Activated CD4-positive, alpha-beta T cell treated with anti-CD3 and anti-CD28 coated beads for 36 hours (primary cell): ENCODE data around the gene RNASE7. TPM values are rescaled to one million over a fixed set of nuclear protein-coding genes. Genes with fewer than 3 reads are reported as not detected.

Experiments
- ATAC-seq: fragments of 200-7000 bp; cut with Tn5 transposase; one replicate; pipeline ENCODE4 v1.10.0; 2021; ENCODE audit warnings: mild to moderate bottlenecking, moderate library complexity
- CTCF ChIA-PET: fragments of 350-600 bp; sonication (Branson Sonifier 250); formaldehyde crosslinking; loops from one replicate; lab custom pipeline; 2021; ENCODE audit warnings: antibody characterized with exemption; lab: Charles Lee
- POLR2A ChIA-PET: fragments of 350-600 bp; sonication (Branson Sonifier 250); formaldehyde crosslinking; loops from one replicate; lab custom pipeline; 2021; ENCODE audit warnings: antibody characterized with exemption, inconsistent platforms; lab: Charles Lee
- DNase-seq: peaks from one replicate; pipeline ENCODE4 v3.0.0-alpha.2; 2020
- H3K27ac Mint-ChIP-seq: one replicate; pipeline ENCODE4 v1.8.0; 2021; ENCODE audit warnings: mixed read lengths
- H3K27me3 Mint-ChIP-seq: one replicate; pipeline ENCODE4 v1.8.0; 2021; ENCODE audit warnings: mixed read lengths
- H3K36me3 Mint-ChIP-seq: one replicate; pipeline ENCODE4 v1.8.0; 2021; ENCODE audit warnings: low read depth, mixed read lengths
- H3K4me1 Mint-ChIP-seq: one replicate; pipeline ENCODE4 v1.8.0; 2021; ENCODE audit warnings: mixed read lengths
- H3K4me3 Mint-ChIP-seq: one replicate; pipeline ENCODE4 v1.8.0; 2021; ENCODE audit warnings: mild to moderate bottlenecking, moderate library complexity, mixed read lengths
- H3K9me3 Mint-ChIP-seq: one replicate; pipeline ENCODE4 v1.8.0; 2021; ENCODE audit warnings: low read depth, mixed read lengths
- intact Hi-C, 2 experiments: fragments of 100-400 bp; cut with DNase I in 1 of 2; cut with micrococcal nuclease in 1 of 2; formaldehyde crosslinking; loops; one replicate each; pipeline versions ENCODE4 v1.14.2 to v1.15.1; 2022 to 2024; cut with DNase I, micrococcal nuclease
- total RNA-seq, 2 experiments: library from RNA; stranded (reverse); gene quantifications; one replicate each; pipeline ENCODE4 v1.2.3, GENCODE V29; 2021

RNASE7 gene
- total RNA-seq, 2 experiments from 2014 or later = not detected

GRCh38 chr14:21043387-21043973, 1.3 kb downstream of the RNASE7 start:
- Mint-ChIP-seq H3K4me3 (no peak overlapping the region), H3K4me1 (peaks cover 6% of the 10 kb centered on the region), H3K27me3 (peaks cover 6% of the 10 kb centered on the region), H3K36me3 (no peaks in the 10 kb centered on the region), H3K9me3 (no peaks in the 10 kb centered on the region), H3K27ac (no peak overlapping the region)
- ChIA-PET CTCF (interaction anchor here (0.6 to 3.0 kb wide), 8 partner anchors 10 to 149 kb away, joined by 3 to 24 read pairs (median 4); no protein-coding TSS in a partner anchor), POLR2A (no interaction called here)
- DNase-seq (no peak), ATAC-seq (no peak)
- intact Hi-C loops = no loop called here

GRCh38 chr14:21043974-21044618, 1.9 kb downstream of the RNASE7 start:
- CTCF ChIA-PET = interaction anchor here (0.6 to 3.0 kb wide), 7 partner anchors 11 to 149 kb away, joined by 3 to 24 read pairs (median 4); no protein-coding TSS in a partner anchor
- Mint-ChIP-seq H3K27me3 (peaks cover 8% of the 10 kb centered on the region), H3K27ac (no peak overlapping the region), H3K9me3 (no peaks in the 10 kb centered on the region), H3K36me3 (no peaks in the 10 kb centered on the region), H3K4me1 (peaks cover 6% of the 10 kb centered on the region), H3K4me3 (no peak overlapping the region)
- POLR2A ChIA-PET = no interaction called here
- DNase-seq (no peak), ATAC-seq (no peak)
- intact Hi-C loops = no loop called here

GRCh38 chr14:21047378-21047781, 5.2 kb downstream of the RNASE7 start:
- ATAC-seq (no peak), DNase-seq (no peak)
- Mint-ChIP-seq H3K36me3 (no peaks in the 10 kb centered on the region), H3K4me3 (no peak overlapping the region), H3K4me1 (peaks cover 6% of the 10 kb centered on the region), H3K27me3 (peaks cover 6% of the 10 kb centered on the region), H3K27ac (no peak overlapping the region), H3K9me3 (no peaks in the 10 kb centered on the region)
- ChIA-PET POLR2A (no interaction called here), CTCF (interaction anchor here (0.6 to 3.9 kb wide), 10 partner anchors 13 to 189 kb away, joined by 3 to 19 read pairs (median 4); partner anchors contain the start of gene RNASE13)
- intact Hi-C loops = no loop called here

GRCh38 chr14:21048638-21049037, 6.5 kb downstream of the RNASE7 start:
- intact Hi-C loops = no loop called here
- no peak overlapping the region for H3K4me3 Mint-ChIP-seq
- no peaks in the 10 kb centered on the region for H3K9me3 Mint-ChIP-seq
- ChIA-PET CTCF (interaction anchor here (3.1 to 3.9 kb wide), 2 partner anchors 9 to 34 kb away, joined by 16 to 19 read pairs; no protein-coding TSS in a partner anchor), POLR2A (no interaction called here)
- no peak overlapping the region for H3K27ac Mint-ChIP-seq
- DNase-seq (no peak), ATAC-seq (no peak)
- H3K27me3 Mint-ChIP-seq = peaks cover 3% of the 10 kb centered on the region
- no peaks in the 10 kb centered on the region for H3K36me3 Mint-ChIP-seq
- peaks cover 6% of the 10 kb centered on the region for H3K4me1 Mint-ChIP-seq

- no peak overlapping the region for H3K4me3 Mint-ChIP-seq
- no peak overlapping the region for H3K27ac Mint-ChIP-seq
- H3K4me1 Mint-ChIP-seq = peaks cover 6% of the 10 kb centered on the region
- DNase-seq (no peak), ATAC-seq (no peak)
- H3K36me3 Mint-ChIP-seq = no peaks in the 10 kb centered on the region
- peaks cover 3% of the 10 kb centered on the region for H3K27me3 Mint-ChIP-seq
- CTCF ChIA-PET = interaction anchor here (3.1 to 3.9 kb wide), 2 partner anchors 9 to 34 kb away, joined by 16 to 19 read pairs; no protein-coding TSS in a partner anchor
- H3K9me3 Mint-ChIP-seq = no peaks in the 10 kb centered on the region
- intact Hi-C loops = no loop called here
- POLR2A ChIA-PET = no interaction called here
Measured at GRCh38 chr14:21049271-21049673, 7.1 kb downstream of the RNASE7 start.

- no peak for ATAC-seq
- DNase-seq = no peak
- H3K9me3 Mint-ChIP-seq = no peaks in the 10 kb centered on the region
- ChIA-PET CTCF (interaction anchor here (1.2 to 3.1 kb wide), 3 partner anchors 11 to 41 kb away, joined by 4 to 16 read pairs (median 12); no protein-coding TSS in a partner anchor), POLR2A (no interaction called here)
- peaks cover 2% of the 10 kb centered on the region for H3K4me1 Mint-ChIP-seq
- no peak overlapping the region for H3K27ac Mint-ChIP-seq
- intact Hi-C loops = no loop called here
- H3K4me3 Mint-ChIP-seq = no peak overlapping the region
- H3K27me3 Mint-ChIP-seq = peaks cover 3% of the 10 kb centered on the region
- no peaks in the 10 kb centered on the region for H3K36me3 Mint-ChIP-seq
Measured at GRCh38 chr14:21050597-21050996, 8.4 kb downstream of the RNASE7 start.

GRCh38 chr14:21053184-21054122, 11.3 kb downstream of the RNASE7 start:
- Mint-ChIP-seq H3K9me3 (no peaks in the 10 kb centered on the region), H3K36me3 (no peaks in the 10 kb centered on the region), H3K27me3 (peaks cover 2% of the 10 kb centered on the region), H3K27ac (no peak overlapping the region), H3K4me3 (no peak overlapping the region), H3K4me1 (peaks cover 2% of the 10 kb centered on the region)
- CTCF ChIA-PET = interaction anchor here (0.7 to 1.0 kb wide), 4 partner anchors 11 to 42 kb away, joined by 3 to 4 read pairs (median 3); no protein-coding TSS in a partner anchor
- POLR2A ChIA-PET = no interaction called here
- intact Hi-C loops = no loop called here
- no peak for DNase-seq
- no peak for ATAC-seq

- peak; percentile 87 for ATAC-seq
Measured at GRCh38 chr14:21054123-21054767, 12.1 kb downstream of the RNASE7 start.

GRCh38 chr14:21054768-21055145, 12.6 kb downstream of the RNASE7 start:
- POLR2A ChIA-PET = no interaction called here
- no peak for ATAC-seq
- no peaks in the 10 kb centered on the region for H3K36me3 Mint-ChIP-seq
- no peak overlapping the region for H3K27ac Mint-ChIP-seq
- H3K9me3 Mint-ChIP-seq = no peaks in the 10 kb centered on the region
- intact Hi-C loops = no loop called here
- DNase-seq = no peak
- CTCF ChIA-PET = no interaction called here
- no peak overlapping the region for H3K4me3 Mint-ChIP-seq
- H3K27me3 Mint-ChIP-seq = peaks cover under 1% of the 10 kb centered on the region
- H3K4me1 Mint-ChIP-seq = peaks cover 2% of the 10 kb centered on the region

More at GRCh38 chr14:21054123-21054767, 12.1 kb downstream of the RNASE7 start:
- no peaks in the 10 kb centered on the region for H3K9me3 Mint-ChIP-seq
- H3K27ac Mint-ChIP-seq = no peak overlapping the region
- H3K4me3 Mint-ChIP-seq = no peak overlapping the region
- no peak for DNase-seq
- ChIA-PET POLR2A (no interaction called here), CTCF (interaction anchor here (0.7 to 1.0 kb wide), 3 partner anchors 21 to 43 kb away, joined by 3 to 4 read pairs (median 3); no protein-coding TSS in a partner anchor)
- intact Hi-C loops = no loop called here
- H3K4me1 Mint-ChIP-seq = peaks cover 2% of the 10 kb centered on the region
- no peaks in the 10 kb centered on the region for H3K27me3 Mint-ChIP-seq
- H3K36me3 Mint-ChIP-seq = no peaks in the 10 kb centered on the region

GRCh38 chr14:21055432-21056117, 13.4 kb downstream of the RNASE7 start:
- ChIA-PET POLR2A (no interaction called here), CTCF (no interaction called here)
- no peak overlapping the region for H3K27ac Mint-ChIP-seq
- no peaks in the 10 kb centered on the region for H3K36me3 Mint-ChIP-seq
- peaks cover 2% of the 10 kb centered on the region for H3K4me1 Mint-ChIP-seq
- DNase-seq = no peak
- no peak overlapping the region for H3K4me3 Mint-ChIP-seq
- no peak for ATAC-seq
- peaks cover 7% of the 10 kb centered on the region for H3K27me3 Mint-ChIP-seq
- intact Hi-C loops = no loop called here
- H3K9me3 Mint-ChIP-seq = no peaks in the 10 kb centered on the region
